ENCODE results near the gene NTRK3. TPM values are rescaled to one million over a fixed set of nuclear protein-coding genes. Genes with fewer than 3 reads are reported as not detected.

NTRK3 gene
- total RNA-seq, 1 donor from 2014 or later = 3.5 TPM

DNA sequence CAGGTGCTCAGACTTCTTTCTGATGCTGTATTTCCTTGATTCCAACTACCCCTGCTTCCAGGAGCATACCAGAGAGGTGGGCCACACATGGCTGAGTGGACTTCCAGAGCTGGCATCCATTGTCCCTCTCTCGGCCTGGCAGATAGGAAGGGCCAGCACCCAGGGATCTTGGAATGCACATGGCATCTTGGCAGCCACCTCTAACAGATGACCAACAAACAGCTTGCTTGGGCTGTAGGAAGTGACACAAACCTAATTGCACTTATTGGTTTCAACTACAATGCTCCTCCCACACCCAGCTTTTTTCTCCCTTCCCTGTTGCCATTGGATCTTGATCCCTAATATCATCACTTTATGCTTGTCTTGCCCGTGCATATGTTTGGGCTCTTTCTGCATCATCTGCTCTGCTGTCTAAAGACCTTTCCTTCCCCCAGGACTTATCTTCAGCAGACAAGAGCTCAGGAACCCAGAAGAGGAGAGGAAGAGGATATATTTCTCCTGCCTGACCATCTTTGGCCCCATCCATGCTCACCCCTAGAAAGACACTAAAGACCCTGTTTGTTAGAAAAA lies 294.6 kb downstream of the NTRK3 start:
- intact Hi-C loops (cut with DNase I) = no loop called here
- no peak for DNase-seq

DNA sequence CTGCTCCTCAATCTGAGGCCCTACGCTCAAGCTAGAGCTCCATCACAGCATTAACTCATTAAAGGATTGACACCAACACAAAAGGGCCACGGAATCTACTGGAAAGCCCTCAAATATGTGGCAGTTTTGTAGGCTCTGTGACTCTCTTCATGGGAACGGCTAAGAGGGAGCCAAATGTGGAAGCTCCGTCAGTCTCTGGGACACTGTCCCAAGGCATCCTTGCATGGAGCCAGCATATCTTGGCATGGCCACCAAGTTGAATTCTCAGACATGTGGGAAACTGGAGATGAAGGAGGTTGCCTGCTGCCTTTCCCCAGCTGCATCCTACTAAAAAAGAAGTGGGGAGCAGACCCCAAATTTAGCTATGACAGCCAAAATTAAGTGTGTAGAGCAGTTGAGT lies 296.9 kb downstream of the NTRK3 start:
- DNase-seq (no peak), ATAC-seq (no peak)
- no peaks in the 10 kb centered on the region for H3K36me3 ChIP-seq
- no peak overlapping the region for H3K4me3 ChIP-seq
- H3K27me3 ChIP-seq (ENCODE audit: low read depth) = no peaks in the 10 kb centered on the region
- no peak overlapping the region for H3K27ac ChIP-seq
- TF ChIP-seq, protein P1, sequence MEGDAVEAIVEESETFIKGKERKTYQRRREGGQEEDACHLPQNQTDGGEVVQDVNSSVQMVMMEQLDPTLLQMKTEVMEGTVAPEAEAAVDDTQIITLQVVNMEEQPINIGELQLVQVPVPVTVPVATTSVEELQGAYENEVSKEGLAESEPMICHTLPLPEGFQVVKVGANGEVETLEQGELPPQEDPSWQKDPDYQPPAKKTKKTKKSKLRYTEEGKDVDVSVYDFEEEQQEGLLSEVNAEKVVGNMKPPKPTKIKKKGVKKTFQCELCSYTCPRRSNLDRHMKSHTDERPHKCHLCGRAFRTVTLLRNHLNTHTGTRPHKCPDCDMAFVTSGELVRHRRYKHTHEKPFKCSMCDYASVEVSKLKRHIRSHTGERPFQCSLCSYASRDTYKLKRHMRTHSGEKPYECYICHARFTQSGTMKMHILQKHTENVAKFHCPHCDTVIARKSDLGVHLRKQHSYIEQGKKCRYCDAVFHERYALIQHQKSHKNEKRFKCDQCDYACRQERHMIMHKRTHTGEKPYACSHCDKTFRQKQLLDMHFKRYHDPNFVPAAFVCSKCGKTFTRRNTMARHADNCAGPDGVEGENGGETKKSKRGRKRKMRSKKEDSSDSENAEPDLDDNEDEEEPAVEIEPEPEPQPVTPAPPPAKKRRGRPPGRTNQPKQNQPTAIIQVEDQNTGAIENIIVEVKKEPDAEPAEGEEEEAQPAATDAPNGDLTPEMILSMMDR (IDR thresholded peaks at IDR 0.05) = no peak
- H3K9me3 ChIP-seq = no peaks in the 10 kb centered on the region
- peaks cover 5% of the 10 kb centered on the region for H3K4me1 ChIP-seq
- intact Hi-C loops (cut with DNase I) = no loop called here

More for the DNA sequence above, 294.6 kb downstream of the NTRK3 start:
- TF ChIP-seq, protein P1 (IDR thresholded peaks at IDR 0.05) = no peak
- H3K27ac ChIP-seq = no peak overlapping the region
- no peaks in the 10 kb centered on the region for H3K9me3 ChIP-seq
- no peak overlapping the region for H3K4me3 ChIP-seq
- no peaks in the 10 kb centered on the region for H3K36me3 ChIP-seq
- ATAC-seq = no peak
- peaks cover 5% of the 10 kb centered on the region for H3K4me1 ChIP-seq
- no peaks in the 10 kb centered on the region for H3K27me3 ChIP-seq (ENCODE audit: low read depth)

DNA sequence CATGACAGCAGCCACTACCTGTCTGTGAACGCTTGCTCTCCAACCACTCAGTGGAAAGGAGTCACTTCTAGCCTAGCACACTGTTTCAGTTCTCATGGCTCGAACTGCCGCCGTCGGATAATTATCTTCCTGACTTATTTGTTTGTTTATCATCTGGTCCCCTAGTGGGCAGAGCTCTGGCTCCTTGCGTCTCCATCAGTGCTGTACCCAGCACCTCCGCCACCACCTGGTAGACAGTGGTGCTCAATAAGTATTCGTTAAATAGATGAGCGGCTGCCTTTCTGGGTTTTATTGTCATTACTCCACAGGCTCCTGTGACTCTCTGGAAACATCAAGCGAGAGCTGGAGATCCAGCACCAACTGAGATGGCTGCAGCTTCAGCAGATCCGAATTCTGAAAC lies 297.5 kb downstream of the NTRK3 start:
- Histone ChIP-seq H3K4me1 (peaks cover 5% of the 10 kb centered on the region), H3K27ac (no peak overlapping the region), H3K36me3 (no peaks in the 10 kb centered on the region), H3K4me3 (no peak overlapping the region), H3K9me3 (no peaks in the 10 kb centered on the region), H3K27me3 (ENCODE audit: low read depth) (no peaks in the 10 kb centered on the region)
- TF ChIP-seq, protein P1 (IDR thresholded peaks at IDR 0.05) = no peak
- no peak for DNase-seq
- intact Hi-C loops (cut with DNase I) = no loop called here
- no peak for ATAC-seq

DNA sequence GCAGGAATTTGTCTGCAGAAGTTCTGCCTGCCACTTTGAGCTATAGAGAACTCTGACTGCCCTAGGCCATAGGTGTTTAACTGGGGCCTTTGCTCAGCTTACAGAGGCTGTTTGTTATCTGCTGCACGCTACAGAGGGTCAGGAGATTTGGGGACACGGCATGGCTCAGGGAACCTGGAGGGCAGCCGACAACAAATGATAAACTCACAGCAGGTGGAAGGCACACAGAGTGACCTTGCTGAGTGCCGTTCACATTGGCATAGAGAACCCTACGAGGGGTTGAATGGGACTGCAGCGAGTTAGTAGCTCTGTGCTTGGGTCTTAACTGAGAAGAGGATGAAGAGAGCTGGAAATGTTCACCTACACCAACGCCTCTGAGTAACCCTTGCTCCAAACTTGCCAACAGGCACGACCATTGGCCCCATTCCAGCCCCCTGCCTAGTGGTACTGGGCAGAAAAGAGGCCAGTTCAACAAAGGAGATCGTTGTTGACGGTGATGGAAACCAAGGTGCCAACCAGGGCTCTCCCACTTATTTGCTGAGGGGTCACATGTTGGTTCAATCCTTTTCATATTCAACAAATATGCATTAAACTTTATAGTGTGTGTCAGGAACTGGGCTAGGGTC lies 301.1 kb downstream of the NTRK3 start:
- no peak overlapping the region for H3K27ac ChIP-seq
- no peaks in the 10 kb centered on the region for H3K9me3 ChIP-seq
- H3K4me3 ChIP-seq = no peak overlapping the region
- no peaks in the 10 kb centered on the region for H3K27me3 ChIP-seq (ENCODE audit: low read depth)
- H3K4me1 ChIP-seq = no peaks in the 10 kb centered on the region
- DNase-seq (no peak), ATAC-seq (no peak)
- no peaks in the 10 kb centered on the region for H3K36me3 ChIP-seq
- TF ChIP-seq, protein P1 (IDR thresholded peaks at IDR 0.05) = no peak
- intact Hi-C loops (cut with DNase I) = no loop called here

GRCh38 chr15:87954793-87955192 lies 301.7 kb downstream of the NTRK3 start:
- TF ChIP-seq, protein P1 (IDR thresholded peaks at IDR 0.05) = no peak
- no peak overlapping the region for H3K27ac ChIP-seq
- H3K4me3 ChIP-seq = no peak overlapping the region
- ATAC-seq (no peak), DNase-seq (no peak)
- H3K36me3 ChIP-seq = no peaks in the 10 kb centered on the region
- intact Hi-C loops (cut with DNase I) = no loop called here
- H3K9me3 ChIP-seq = no peaks in the 10 kb centered on the region
- H3K27me3 ChIP-seq (ENCODE audit: low read depth) = no peaks in the 10 kb centered on the region
- no peaks in the 10 kb centered on the region for H3K4me1 ChIP-seq

Measured in lower lobe of right lung (tissue), 2 donors.